SU-DHL-6 (cell line): ENCODE measurements around the gene ZSCAN31.
"Not testable (repeated sequence)": the region's sequence is repeated elsewhere in the genome, so short reads cannot be mapped to it uniquely, and the experiment has no call there.

Experiments used
- H2AFZ ChIP-seq: fragments of 200-600 bp; sonication (generic); 2 replicates; pipeline ENCODE4 v1.6.1; 2014; ENCODE audit warnings: low read depth, mild to moderate bottlenecking, moderate library complexity, mixed read lengths, antibody characterized with exemption, low read length; ENCODE audit not compliant: severe bottlenecking
- H3F3A ChIP-seq: fragments of 200-600 bp; shearing (Covaris generic); 2 replicates; pipeline ENCODE4 v1.6.0; 2016; ENCODE audit warnings: antibody characterized with exemption, mild to moderate bottlenecking; ENCODE audit not compliant: insufficient read depth
- H3K27ac ChIP-seq: fragments of 200-600 bp; sonication (generic); 2 replicates; pipeline ENCODE4 v1.5.1; 2016; ENCODE audit warnings: low read depth, mild to moderate bottlenecking, low read length, moderate library complexity, mixed read lengths
- H3K27me3 ChIP-seq: fragments of 200-600 bp; sonication (generic), shearing (Covaris generic); 2 replicates; pipeline ENCODE4 v1.6.0; 2014; ENCODE audit warnings: mild to moderate bottlenecking, low read length
- H3K36me3 ChIP-seq: fragments of 200-600 bp; sonication (generic); 2 replicates; pipeline ENCODE4 v1.6.1; 2014; ENCODE audit warnings: mild to moderate bottlenecking, low read length, mixed read lengths
- H3K4me2 ChIP-seq: fragments of 300-600, 200-600 bp; shearing (Covaris generic), sonication (generic); 2 replicates; pipeline ENCODE4 v1.6.0; 2014; ENCODE audit warnings: low read length, low read depth, mild to moderate bottlenecking; ENCODE audit not compliant: poor library complexity, severe bottlenecking
- H3K4me3 ChIP-seq: fragments of 200-600 bp; sonication (generic); 2 replicates; pipeline ENCODE4 v1.5.1; 2014; ENCODE audit warnings: antibody characterized with exemption, low read length, mild to moderate bottlenecking, mixed read lengths; ENCODE audit not compliant: insufficient read depth, poor library complexity, severe bottlenecking
- H3K79me2 ChIP-seq: fragments of 200-600 bp; sonication (generic); 2 replicates; pipeline ENCODE4 v1.6.1; 2014; ENCODE audit warnings: mild to moderate bottlenecking, low read length, moderate library complexity; ENCODE audit not compliant: insufficient read depth
- H3K9ac ChIP-seq: fragments of 200-600 bp; sonication (generic); 2 replicates; pipeline ENCODE4 v1.7.0; 2014; ENCODE audit warnings: mild to moderate bottlenecking, low read length
- H3K9me2 ChIP-seq: fragments of 200-600 bp; sonication (generic); replicated peaks from 2 replicates; pipeline ENCODE4 v1.6.1; 2014; ENCODE audit warnings: low read length; ENCODE audit not compliant: insufficient read depth
- H3K9me3 ChIP-seq: fragments of 200-600 bp; sonication (generic); 2 replicates; pipeline ENCODE4 v1.6.1; 2014; ENCODE audit warnings: low read length, mixed read lengths; ENCODE audit not compliant: insufficient read depth
- H4K20me1 ChIP-seq: fragments of 200-600 bp; sonication (generic); 2 replicates; pipeline ENCODE4 v1.6.1; 2014; ENCODE audit warnings: low read depth, mild to moderate bottlenecking, antibody characterized with exemption, low read length, moderate library complexity, mixed read lengths
- EZH2phosphoT487 ChIP-seq: fragments of 200-600 bp; sonication (generic), shearing (Covaris generic); conservative IDR thresholded peaks from 2 replicates; pipeline ENCODE4 v1.6.1; 2018; ENCODE audit warnings: mild to moderate bottlenecking, antibody characterized with exemption, low read length, moderate library complexity, mixed read lengths
- TF ChIP-seq, protein P1 (sequence below): fragments of 200-600 bp; sonication (generic); IDR thresholded peaks from one replicate; pipeline ENCODE4 v1.5.1; 2017; ENCODE audit warnings: antibody characterized with exemption, mild to moderate bottlenecking, low read length, moderate library complexity; ENCODE audit not compliant: insufficient read depth, poor library complexity, severe bottlenecking

Gene ZSCAN31

DNA sequence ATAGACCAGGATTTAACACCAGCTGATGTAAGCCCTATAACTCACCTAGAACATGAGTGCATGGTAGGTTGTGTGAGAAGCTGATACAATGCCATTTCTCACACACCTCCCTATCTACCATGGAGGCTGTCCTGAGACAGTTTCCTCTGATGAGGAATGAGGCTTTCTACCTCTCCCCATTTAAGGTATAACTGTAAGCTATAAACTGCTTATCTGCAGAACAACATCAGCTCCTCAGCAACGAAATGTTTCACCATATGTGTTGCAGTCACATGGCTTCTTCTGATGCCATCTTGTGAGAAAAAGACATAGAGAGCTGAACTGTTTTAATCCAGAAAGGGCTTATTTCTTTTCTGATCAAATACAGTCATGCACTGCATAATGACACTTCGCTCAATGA lies 34.5 kb upstream of the ZSCAN31 start:
- H3K27ac ChIP-seq: no peak overlapping the region
- no peaks in the 10 kb centered on the region for H3K9me2 ChIP-seq
- H3K4me2 ChIP-seq: no peak overlapping the region
- no peaks in the 10 kb centered on the region for H4K20me1 ChIP-seq
- H2AFZ ChIP-seq: no peak overlapping the region
- H3K36me3 ChIP-seq: no peaks in the 10 kb centered on the region
- no peaks in the 10 kb centered on the region for H3K79me2 ChIP-seq
- H3K9me3 ChIP-seq: no peaks in the 10 kb centered on the region
- H3K9ac ChIP-seq: no peak overlapping the region
- H3F3A ChIP-seq: no peaks in the 10 kb centered on the region
- TF ChIP-seq EZH2phosphoT487: no peak
- TF ChIP-seq, protein P1, sequence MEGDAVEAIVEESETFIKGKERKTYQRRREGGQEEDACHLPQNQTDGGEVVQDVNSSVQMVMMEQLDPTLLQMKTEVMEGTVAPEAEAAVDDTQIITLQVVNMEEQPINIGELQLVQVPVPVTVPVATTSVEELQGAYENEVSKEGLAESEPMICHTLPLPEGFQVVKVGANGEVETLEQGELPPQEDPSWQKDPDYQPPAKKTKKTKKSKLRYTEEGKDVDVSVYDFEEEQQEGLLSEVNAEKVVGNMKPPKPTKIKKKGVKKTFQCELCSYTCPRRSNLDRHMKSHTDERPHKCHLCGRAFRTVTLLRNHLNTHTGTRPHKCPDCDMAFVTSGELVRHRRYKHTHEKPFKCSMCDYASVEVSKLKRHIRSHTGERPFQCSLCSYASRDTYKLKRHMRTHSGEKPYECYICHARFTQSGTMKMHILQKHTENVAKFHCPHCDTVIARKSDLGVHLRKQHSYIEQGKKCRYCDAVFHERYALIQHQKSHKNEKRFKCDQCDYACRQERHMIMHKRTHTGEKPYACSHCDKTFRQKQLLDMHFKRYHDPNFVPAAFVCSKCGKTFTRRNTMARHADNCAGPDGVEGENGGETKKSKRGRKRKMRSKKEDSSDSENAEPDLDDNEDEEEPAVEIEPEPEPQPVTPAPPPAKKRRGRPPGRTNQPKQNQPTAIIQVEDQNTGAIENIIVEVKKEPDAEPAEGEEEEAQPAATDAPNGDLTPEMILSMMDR: no peak
- no peaks in the 10 kb centered on the region for H3K27me3 ChIP-seq
- no peak overlapping the region for H3K4me3 ChIP-seq

DNA sequence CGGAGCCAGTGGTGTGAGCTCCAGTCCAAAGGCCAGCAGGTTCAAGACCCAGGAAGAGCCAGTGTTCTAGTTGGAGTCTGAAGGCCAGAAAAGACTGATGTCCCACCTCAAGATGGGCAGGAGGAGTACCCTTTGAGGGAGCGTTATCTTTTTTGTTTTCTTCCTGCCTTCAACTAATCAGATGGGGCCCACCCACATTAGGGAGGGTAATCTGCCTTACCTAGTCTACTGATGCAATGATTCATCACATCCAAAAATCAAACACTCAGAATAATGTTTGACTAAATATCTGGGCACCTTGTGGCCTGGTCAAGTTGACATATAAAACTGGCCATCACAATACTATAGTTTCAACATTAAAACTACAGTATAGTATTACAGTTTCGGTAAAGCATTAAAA lies 33.5 kb upstream of the ZSCAN31 start:
- Histone ChIP-seq H3K27me3 (no peaks in the 10 kb centered on the region), H2AFZ (no peak overlapping the region), H3K36me3 (no peaks in the 10 kb centered on the region), H3K4me3 (no peak overlapping the region), H3K9me3 (no peaks in the 10 kb centered on the region), H3K27ac (no peak overlapping the region), H3K4me2 (no peak overlapping the region), H4K20me1 (no peaks in the 10 kb centered on the region), H3K9ac (no peak overlapping the region), H3K9me2 (no peaks in the 10 kb centered on the region), H3F3A (no peaks in the 10 kb centered on the region), H3K79me2 (no peaks in the 10 kb centered on the region)
- no peak for TF ChIP-seq EZH2phosphoT487
- TF ChIP-seq, protein P1: no peak

DNA sequence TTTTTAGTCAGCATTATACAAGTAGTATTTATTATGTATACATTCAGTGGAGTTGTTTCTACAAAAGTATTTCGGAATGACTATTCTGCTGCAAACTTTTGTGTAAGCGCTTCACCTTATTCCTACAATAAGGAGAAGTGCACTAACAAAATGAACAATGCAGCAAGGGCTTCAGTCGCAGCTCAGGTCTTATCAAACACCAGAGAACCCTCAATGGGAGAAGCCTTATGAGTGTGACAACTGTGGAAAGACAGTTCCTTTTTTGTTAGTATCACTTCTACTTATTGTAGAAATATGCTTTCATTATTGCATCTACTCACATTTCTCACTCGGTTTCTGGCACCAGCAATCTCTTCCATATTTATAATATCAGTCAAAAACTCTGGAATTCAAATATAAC lies 32.6 kb upstream of the ZSCAN31 start:
- Histone ChIP-seq H3K79me2 (no peaks in the 10 kb centered on the region), H3K27me3 (no peaks in the 10 kb centered on the region), H3F3A (no peaks in the 10 kb centered on the region), H3K9me2 (no peaks in the 10 kb centered on the region), H3K27ac (no peak overlapping the region), H3K36me3 (no peaks in the 10 kb centered on the region), H2AFZ (no peak overlapping the region), H3K4me3 (no peak overlapping the region), H4K20me1 (no peaks in the 10 kb centered on the region), H3K4me2 (no peak overlapping the region), H3K9me3 (no peaks in the 10 kb centered on the region), H3K9ac (no peak overlapping the region)
- TF ChIP-seq, protein P1: no peak
- TF ChIP-seq EZH2phosphoT487: no peak

DNA sequence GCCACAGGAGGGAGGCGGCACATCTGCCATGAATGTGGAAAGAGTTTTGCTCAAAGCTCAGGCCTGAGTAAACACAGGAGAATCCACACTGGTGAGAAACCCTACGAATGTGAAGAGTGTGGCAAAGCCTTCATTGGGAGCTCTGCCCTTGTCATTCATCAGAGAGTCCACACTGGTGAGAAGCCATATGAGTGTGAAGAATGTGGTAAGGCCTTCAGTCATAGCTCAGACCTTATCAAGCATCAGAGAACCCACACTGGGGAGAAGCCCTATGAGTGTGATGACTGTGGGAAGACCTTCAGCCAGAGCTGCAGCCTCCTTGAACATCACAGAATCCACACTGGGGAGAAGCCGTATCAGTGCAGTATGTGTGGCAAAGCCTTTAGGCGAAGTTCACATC lies 29.6 kb upstream of the ZSCAN31 start:
- not testable (repeated sequence) for H3K36me3 ChIP-seq, H3K27ac ChIP-seq

More for the DNA sequence above, 29.6 kb upstream of the ZSCAN31 start:
- H3K79me2 ChIP-seq, H3K27me3 ChIP-seq, H3K9me2 ChIP-seq, H4K20me1 ChIP-seq, H3K4me2 ChIP-seq, H3F3A ChIP-seq, H3K9ac ChIP-seq, H3K4me3 ChIP-seq, H3K9me3 ChIP-seq, H2AFZ ChIP-seq: not testable (repeated sequence)
